Measurements from ENCODE around the gene CNOT6.

DNA sequence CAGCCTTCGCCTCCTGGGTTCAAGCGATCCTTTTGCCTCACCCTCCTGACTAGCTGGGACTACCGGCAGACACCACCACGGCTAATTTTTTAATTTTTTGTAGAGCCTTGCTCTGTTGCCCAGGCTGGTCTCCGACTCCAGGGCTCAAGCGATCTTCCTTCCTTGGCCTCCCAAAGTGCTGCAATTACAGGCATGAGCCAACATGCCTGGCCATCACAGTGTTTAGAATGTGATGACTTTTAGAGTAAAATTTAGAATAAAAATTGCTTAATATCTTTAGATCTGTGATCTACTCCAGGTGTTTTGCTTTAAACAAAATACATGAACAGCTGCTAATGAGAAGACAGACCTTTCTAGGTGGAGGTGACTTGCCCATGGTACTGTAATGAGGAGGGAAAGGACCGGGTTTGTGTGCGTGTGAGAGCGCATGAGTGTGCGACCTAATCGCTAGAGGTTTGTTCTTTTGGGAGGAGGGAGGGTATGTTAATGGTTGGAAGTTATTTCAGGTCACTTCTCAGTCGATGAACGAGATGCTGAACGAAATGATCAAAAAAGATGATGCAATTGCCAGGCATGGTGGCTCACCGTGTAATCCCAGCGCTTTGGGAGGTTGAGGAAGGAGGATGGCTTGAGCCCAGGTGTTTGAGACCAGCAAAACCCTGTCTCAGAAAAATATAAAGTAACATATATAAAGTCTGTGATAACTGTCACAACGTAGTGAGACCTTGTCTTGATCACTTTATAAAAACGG, 2.0 kb downstream of the CNOT6 start:
- no peak for TF ChIP-seq EZH2 (IDR thresholded peaks at IDR 0.05; ENCODE audit: insufficient read depth, low read length)
- TF ChIP-seq, protein P1, sequence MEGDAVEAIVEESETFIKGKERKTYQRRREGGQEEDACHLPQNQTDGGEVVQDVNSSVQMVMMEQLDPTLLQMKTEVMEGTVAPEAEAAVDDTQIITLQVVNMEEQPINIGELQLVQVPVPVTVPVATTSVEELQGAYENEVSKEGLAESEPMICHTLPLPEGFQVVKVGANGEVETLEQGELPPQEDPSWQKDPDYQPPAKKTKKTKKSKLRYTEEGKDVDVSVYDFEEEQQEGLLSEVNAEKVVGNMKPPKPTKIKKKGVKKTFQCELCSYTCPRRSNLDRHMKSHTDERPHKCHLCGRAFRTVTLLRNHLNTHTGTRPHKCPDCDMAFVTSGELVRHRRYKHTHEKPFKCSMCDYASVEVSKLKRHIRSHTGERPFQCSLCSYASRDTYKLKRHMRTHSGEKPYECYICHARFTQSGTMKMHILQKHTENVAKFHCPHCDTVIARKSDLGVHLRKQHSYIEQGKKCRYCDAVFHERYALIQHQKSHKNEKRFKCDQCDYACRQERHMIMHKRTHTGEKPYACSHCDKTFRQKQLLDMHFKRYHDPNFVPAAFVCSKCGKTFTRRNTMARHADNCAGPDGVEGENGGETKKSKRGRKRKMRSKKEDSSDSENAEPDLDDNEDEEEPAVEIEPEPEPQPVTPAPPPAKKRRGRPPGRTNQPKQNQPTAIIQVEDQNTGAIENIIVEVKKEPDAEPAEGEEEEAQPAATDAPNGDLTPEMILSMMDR (IDR thresholded peaks at IDR 0.05; ENCODE audit: insufficient read depth, low read depth, low read length), result no peak
